ENCODE results near the gene ZNF316.
"Not testable (repeated sequence)": the region's sequence is repeated elsewhere in the genome, so short reads cannot be mapped to it uniquely, and the experiment has no call there.

The ZNF316 gene

GRCh38 chr7:6622134-6622710 lies 14.9 kb upstream of the ZNF316 start:
- FAIRE-seq: no peak

GRCh38 chr7:6623589-6624245 lies 13.4 kb upstream of the ZNF316 start:
- FAIRE-seq: no peak

DNA sequence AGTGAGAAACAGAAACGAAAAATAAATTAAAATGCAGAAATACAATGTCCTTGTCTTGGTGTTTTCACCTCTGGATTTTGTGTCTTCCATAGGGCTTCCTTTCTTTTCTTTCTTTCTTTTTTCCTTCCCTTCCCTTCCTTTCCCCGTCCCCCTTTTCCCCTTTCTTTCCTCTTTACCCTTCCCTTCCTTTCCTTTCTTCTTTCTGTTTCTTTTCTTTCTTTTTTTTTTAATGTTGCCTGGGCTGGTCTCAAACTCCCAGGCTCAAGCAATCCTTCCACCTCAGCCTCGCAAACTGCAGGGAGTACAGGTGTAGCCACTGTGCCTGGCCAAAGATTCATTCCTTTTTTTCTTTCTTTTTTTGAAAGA lies 12.9 kb upstream of the ZNF316 start:
- no peak for FAIRE-seq

- no peak for FAIRE-seq
Measured at GRCh38 chr7:6628045-6628444, 9.1 kb upstream of the ZNF316 start.

DNA sequence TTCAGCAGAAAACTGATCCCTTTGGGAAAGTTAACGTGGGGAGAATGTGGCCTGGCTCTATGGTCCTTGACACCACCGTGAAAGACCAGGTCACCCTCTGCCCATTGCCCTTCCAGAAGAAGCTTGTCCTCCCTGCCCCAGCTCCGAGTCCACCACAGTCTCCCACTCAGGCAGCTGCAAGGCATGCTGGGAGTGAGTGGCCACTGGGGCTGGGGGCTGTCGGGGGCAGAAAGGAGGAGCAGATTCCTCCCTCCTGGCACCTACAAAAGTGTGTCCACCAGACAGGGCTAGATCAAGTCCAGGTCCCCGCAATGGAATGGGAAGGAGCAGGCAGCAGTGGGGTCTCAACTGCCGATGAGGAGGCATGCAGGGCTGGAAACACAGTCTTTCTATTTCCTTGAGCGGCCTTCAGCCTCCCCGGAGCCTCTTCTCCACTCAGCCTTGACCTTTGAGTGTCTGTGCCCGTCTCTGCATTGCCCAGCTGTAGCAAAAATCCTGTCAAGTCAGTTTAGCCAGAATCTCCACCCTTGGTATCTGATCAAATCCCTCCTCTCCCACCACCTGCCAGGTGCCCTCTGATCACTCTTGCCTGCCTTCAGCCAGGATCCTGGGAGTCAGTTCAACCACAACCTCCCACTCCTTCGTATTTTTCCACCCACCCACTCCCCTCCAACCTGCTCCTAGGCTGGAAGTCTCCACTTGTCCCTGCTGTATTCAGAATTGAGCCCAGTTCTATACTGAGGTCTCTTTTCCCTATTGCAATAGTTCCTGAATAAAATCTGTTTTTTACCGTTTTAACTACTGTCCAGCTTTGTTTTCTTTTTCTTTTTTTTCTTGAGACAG lies 6.9 kb upstream of the ZNF316 start:
- FAIRE-seq: no peak

DNA sequence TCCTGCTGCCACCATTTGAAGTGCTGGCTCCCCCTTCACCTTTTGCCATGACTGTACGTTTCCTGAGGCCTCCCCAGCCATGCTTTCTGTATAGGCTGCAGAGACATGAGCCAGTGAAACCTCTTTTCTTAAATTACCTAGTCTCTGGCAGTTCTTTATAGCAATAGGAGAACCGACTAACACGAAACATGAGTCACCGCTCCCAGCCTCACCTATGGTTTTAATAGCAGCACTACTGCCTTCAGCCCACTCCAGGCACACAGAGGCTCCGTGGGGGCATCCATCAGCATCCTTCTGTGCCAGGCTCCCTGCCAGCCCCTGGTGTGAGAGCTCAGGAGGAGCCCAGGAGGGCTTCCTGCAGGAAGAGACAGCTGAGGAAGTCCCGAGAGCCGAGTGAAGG lies 5.5 kb upstream of the ZNF316 start:
- FAIRE-seq: no peak

GRCh38 chr7:6634021-6634420 lies 3.1 kb upstream of the ZNF316 start:
- FAIRE-seq: no peak

GRCh38 chr7:6634971-6635370 lies 2.1 kb upstream of the ZNF316 start:
- FAIRE-seq: not testable (repeated sequence)

DNA sequence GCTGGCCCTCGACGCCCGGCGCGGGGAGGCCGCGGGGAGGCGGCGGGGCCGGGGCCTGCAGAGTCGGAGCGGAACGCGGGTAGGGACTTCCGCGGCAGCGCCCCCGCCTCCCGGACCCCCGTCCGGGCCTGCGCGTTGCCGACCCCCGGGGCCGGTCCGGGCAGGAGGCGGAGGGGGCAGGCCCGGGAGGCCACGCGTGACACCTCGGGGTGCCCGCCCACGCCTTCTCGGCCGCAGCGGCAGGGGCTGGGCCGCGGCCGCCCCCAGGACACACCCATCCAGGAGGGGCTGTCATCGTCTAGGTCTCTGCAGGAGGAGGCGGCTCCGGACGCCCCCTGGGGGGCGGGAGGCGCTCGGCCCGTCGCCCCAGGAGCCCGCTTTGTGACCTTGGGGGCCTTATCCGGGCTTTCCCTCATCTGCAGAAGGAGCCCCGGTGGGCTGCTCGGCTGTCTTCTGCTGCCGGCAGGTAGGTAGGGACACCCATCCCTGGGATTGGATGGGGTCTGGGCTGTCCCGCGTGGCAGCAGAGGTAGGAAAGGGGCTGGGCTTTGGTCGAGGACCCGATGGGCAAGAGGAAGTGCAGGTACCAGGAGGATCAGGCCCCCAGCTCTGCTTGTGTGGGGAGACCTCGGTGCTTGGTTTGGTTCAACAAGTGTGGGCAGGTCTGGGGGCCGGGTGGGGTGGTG lies 569 bp downstream of the ZNF316 start:
- FAIRE-seq: no peak

DNA sequence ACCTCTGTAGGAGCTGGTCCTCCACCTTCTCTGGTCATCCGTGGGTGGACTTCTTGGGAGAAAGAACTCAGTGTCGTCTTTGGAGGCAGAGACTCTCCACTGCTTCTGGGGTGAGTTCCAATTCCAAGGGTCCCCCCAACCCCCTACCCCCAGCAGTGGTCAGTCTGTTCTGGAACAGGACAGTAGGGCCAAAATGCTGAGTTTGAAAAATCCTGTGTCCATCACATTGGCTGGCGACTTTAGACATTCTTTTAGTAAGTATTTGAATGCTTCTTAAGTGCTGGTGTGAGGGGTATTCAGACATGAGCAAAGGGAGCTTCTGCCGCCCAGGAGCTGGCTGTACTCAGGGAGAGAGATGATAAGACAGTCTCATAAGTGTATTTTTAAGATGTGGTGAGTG lies 1.9 kb downstream of the ZNF316 start:
- no peak for FAIRE-seq

- no peak for FAIRE-seq
Measured at GRCh38 chr7:6639627-6640026, 2.5 kb downstream of the ZNF316 start.

GRCh38 chr7:6640246-6640721 lies 3.2 kb downstream of the ZNF316 start:
- FAIRE-seq: no peak

GRCh38 chr7:6641305-6642035 lies 4.4 kb downstream of the ZNF316 start:
- FAIRE-seq: no peak

- FAIRE-seq: no peak
Measured at GRCh38 chr7:6642239-6642839, 5.2 kb downstream of the ZNF316 start.

DNA sequence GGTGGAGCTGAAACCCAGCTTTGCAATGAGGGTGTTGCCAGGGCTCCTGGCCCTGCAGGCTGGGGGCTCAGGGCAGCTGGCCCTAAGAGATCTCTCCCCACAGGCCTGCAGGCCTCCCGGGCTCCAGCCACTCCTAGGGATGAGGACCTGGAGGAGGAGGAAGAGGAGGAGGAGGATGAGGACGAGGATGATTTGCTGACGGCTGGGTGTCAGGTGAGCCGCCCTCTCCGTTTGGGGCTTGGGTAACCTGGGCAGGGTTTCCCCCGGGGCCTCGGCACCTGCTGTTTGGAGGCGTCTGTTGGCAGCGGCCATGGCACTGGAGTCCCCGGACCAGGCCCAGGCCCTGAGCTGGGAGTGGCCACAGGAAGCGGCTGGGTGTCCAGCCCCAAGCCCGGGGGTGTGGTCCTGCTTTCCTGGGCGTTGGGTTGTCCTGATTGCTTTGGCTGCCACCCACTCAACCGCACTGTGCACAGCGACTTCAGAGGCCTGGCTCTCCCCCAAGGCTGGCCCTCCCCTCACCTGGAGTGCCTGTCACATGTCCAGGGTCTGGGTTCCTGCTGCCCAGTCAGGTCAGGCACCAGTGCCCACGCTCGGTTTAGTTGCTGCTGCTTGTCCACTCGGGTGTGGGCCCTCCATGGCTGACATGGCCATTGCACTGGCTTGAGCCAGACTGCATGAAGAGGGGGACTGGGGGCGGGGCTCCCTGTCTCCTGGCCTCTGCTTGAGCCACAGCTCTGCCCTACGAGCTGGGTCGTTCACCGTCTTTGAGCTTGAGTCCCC lies 5.9 kb downstream of the ZNF316 start:
- no peak for FAIRE-seq

DNA sequence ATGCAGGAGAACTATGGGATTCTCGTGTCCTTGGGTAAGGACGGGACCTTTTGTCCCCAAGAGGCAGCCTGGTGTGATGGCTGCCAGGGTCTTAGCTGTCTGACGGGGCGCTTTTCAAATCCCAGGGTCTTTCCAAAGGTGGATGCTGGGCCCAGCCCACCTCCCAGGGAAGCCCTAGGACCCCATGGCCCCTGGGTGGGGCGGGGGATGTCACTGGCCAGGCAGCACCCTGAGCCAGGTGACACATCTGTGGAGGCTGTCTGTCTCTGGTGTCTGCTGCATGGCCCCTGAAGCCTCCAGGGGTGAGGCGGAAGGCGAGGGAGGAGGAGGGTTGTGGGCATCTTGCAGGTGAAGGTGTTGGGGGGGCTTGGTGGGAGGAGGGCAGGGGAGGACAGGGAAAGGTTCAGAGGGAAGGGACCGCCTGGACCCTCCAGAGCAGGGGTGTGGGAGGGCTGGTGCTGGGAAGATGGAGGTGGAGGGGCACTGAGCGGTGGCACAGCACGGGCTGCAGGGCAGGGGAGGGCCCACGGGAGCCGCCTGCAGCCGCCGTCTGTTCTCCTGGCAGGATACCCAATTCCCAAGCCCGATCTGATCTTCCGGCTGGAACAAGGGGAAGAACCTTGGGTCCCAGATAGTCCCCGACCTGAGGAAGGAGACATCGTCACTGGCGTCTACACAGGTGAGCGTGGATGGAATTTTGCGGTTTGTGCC lies 7.0 kb downstream of the ZNF316 start:
- no peak for FAIRE-seq

GRCh38 chr7:6644728-6645127 lies 7.6 kb downstream of the ZNF316 start:
- FAIRE-seq: no peak

DNA sequence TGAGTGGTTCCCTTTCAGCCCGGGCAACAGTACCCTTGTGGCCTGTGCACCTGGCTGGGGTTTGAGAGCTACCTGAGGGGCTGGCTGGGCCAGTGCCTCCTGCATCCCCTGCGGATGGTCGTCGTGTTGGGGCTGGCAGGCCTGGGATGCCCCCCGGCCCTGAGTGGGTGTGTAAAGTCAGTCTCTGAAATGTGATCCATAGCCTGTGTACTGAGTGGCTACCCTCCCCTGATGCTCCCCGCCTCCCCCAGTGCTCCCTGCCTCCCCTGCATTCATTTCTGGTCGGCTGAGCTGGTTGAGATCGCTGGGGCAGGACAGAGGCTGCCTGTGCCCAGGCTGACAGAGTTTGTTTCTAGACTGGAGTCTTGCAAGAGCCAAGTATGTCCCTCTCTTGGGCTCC lies 9.3 kb downstream of the ZNF316 start:
- no peak for FAIRE-seq

GRCh38 chr7:6647080-6647479 lies 10.0 kb downstream of the ZNF316 start:
- no peak for FAIRE-seq

- FAIRE-seq: no peak
Measured at GRCh38 chr7:6647541-6647940, 10.4 kb downstream of the ZNF316 start.
